Left cardiac atrium (tissue), 4 donors: ENCODE results near the gene CCDC137. TPM values are rescaled to one million over a fixed set of nuclear protein-coding genes. Genes with fewer than 3 reads are reported as not detected.

ENCODE experiments used
- ATAC-seq, 2 donors: fragments of 200-7000 bp; cut with Tn5 transposase; one replicate each; pipeline ENCODE4 v1.9.1; 2020; ENCODE audit warnings: mild to moderate bottlenecking in 2 of 2, moderate library complexity in 2 of 2
- DNase-seq: peaks from one replicate; pipeline ENCODE4 v3.0.0-alpha.2; 2020
- intact Hi-C, 2 donors: fragments of 100-400 bp; cut with DNase I; formaldehyde crosslinking; loops; one replicate each; pipeline versions ENCODE4 v1.14.1 to v1.15.1; 2022 to 2023
- total RNA-seq, 2 donors: library from RNA; stranded (reverse); fragmentation: NEBNext Ultra II Directional; extraction: Animal tissue kit (Norgen Biotek cat#: 25700); gene quantifications; one replicate each; pipeline ENCODE4 v1.2.1, GENCODE V29; 2021
- donor health status: DM: no; HTN: yes; CAD: no.
- donor health status: DM: no; HTN: yes; CAD: no; lungs with severe emphysema.
- donor health status: DM: yes; HTN: yes; CAD: no.
- donor health status: Dilated cardiomyopathy.

CCDC137 gene
- total RNA-seq, 2 donors from 2014 or later: 7.2 to 8.9 TPM

- intact Hi-C loops: no loop called here
- DNase-seq (no peak), ATAC-seq (no peak)
Observed at GRCh38 chr17:81695211-81695610, 28.7 kb downstream of the CCDC137 start.

- intact Hi-C loops: no loop called here
- ATAC-seq (no peak), DNase-seq (no peak)
Observed at GRCh38 chr17:81695801-81696200, 29.3 kb downstream of the CCDC137 start.

GRCh38 chr17:81696218-81696941 lies 29.8 kb downstream of the CCDC137 start:
- peak in 1 of 2 donors; percentile 55 for ATAC-seq
- DNase-seq: no peak
- intact Hi-C loops: no loop called here

GRCh38 chr17:81697261-81698044 lies 30.9 kb downstream of the CCDC137 start:
- intact Hi-C loops: no loop called here
- no peak for DNase-seq
- peak; percentile 13 to 21 for ATAC-seq

GRCh38 chr17:81700353-81701287 lies 34.1 kb downstream of the CCDC137 start:
- intact Hi-C loops: no loop called here
- ATAC-seq: no peak
- no peak for DNase-seq

GRCh38 chr17:81701288-81702071 lies 34.9 kb downstream of the CCDC137 start:
- no peak for ATAC-seq
- no peak for DNase-seq
- intact Hi-C loops: no loop called here

- intact Hi-C loops: no loop called here
- DNase-seq (peak; percentile 96), ATAC-seq (peak; percentile 95 to 96)
Observed at GRCh38 chr17:81702934-81703746, 36.6 kb downstream of the CCDC137 start, which contains the start of gene MRPL12. MRPL12 (plus strand) TSS chr17:81703367; CDS start chr17:81703502, 135 bp downstream.

GRCh38 chr17:81703747-81704654 lies 37.5 kb downstream of the CCDC137 start:
- intact Hi-C loops: no loop called here

GRCh38 chr17:81705518-81706231 lies 39.1 kb downstream of the CCDC137 start:
- no peak for DNase-seq
- intact Hi-C loops: no loop called here
- no peak for ATAC-seq

More at GRCh38 chr17:81703747-81704654, 37.5 kb downstream of the CCDC137 start:
- DNase-seq (no peak), ATAC-seq (no peak)

- ATAC-seq (no peak), DNase-seq (no peak)
- intact Hi-C loops: no loop called here
Observed at GRCh38 chr17:81706232-81706611, 39.7 kb downstream of the CCDC137 start.

- no peak for DNase-seq
Observed at GRCh38 chr17:81706757-81707624, 40.5 kb downstream of the CCDC137 start.

GRCh38 chr17:81707725-81708646 lies 41.4 kb downstream of the CCDC137 start:
- ATAC-seq (no peak), DNase-seq (no peak)
- intact Hi-C loops: no loop called here

More at GRCh38 chr17:81706757-81707624, 40.5 kb downstream of the CCDC137 start:
- ATAC-seq: no peak
- intact Hi-C loops: no loop called here

- intact Hi-C loops: no loop called here
- DNase-seq (no peak), ATAC-seq (no peak)
Observed at GRCh38 chr17:81708739-81709185, 42.2 kb downstream of the CCDC137 start.
